K562 (cell line): ENCODE data around the gene CPSF4L. TPM values are rescaled to one million over a fixed set of nuclear protein-coding genes. Genes with fewer than 3 reads are reported as not detected.
"Not testable (repeated sequence)": the region's sequence is repeated elsewhere in the genome, so short reads cannot be mapped to it uniquely, and the experiment has no call there.

ENCODE experiments used
- ATAC-seq: fragments of 200-7000 bp; cut with Tn5 transposase; 3 replicates; pipeline ENCODE4 v1.9.1; 2020; ENCODE audit warnings: moderate library complexity
- BruUV-seq: library from RNA; stranded (reverse); fragments of 400-500 nt; replicated peaks from 2 replicates; lab custom pipeline; 2021; lab: Mats Ljungman, UMichigan
- CTCF ChIA-PET: fragments of 300-600 bp; formaldehyde crosslinking; extraction: SDS; loops from one replicate; lab custom pipeline; 2021; ENCODE audit warnings: low intra/inter-chr PET ratio; lab: Yijun Ruan, JAX
- POLR2A ChIA-PET: fragments of 300-600, 350-650 bp; sonication (Branson Sonifier 250); formaldehyde crosslinking; extraction: SDS; loops from one replicate; lab custom pipeline; 2021; ENCODE audit warnings: antibody characterized with exemption, inconsistent platforms; lab: Yijun Ruan, JAX
- DNase-seq, 4 experiments: peaks; one replicate each; pipeline versions ENCODE4 v3.0.0 to v3.0.0-alpha.2; 2011 to 2018; ENCODE audit warnings: low spot score in 3 of 4, mixed read lengths in 3 of 4; ENCODE audit errors: extremely low read depth in 1 of 4
- FAIRE-seq: peaks from 2 replicates; lab custom pipeline; 2011; peaks lifted over from hg19 to GRCh38; lab: Jason Lieb, UNC
- H2AFZ ChIP-seq: 2 replicates; pipeline ENCODE4 v1.6.0; 2011; ENCODE audit warnings: low read depth, low read length, control low read depth, inconsistent platforms
- H3K27ac ChIP-seq: fragments of 200-600 bp; 3 replicates; pipeline ENCODE4 v1.8.0; 2011; ENCODE audit warnings: low read depth, mild to moderate bottlenecking, control low read depth, inconsistent platforms, low read length, moderate library complexity, mixed read lengths; ENCODE audit errors: extremely low read depth
- H3K27me3 ChIP-seq, 2 experiments: fragments of 300-600 bp in 1 of 2; 2 replicates in 1 of 2; 3 replicates in 1 of 2; pipeline versions ENCODE4 v1.6.0 to v1.8.0; 2011; ENCODE audit warnings: inconsistent platforms in 2 of 2, low read length in 2 of 2, mild to moderate bottlenecking in 1 of 2, mixed read lengths in 1 of 2, moderate library complexity in 1 of 2; ENCODE audit not compliant: control insufficient read depth in 2 of 2, insufficient read depth in 2 of 2
- H3K36me3 ChIP-seq: fragments of 300-600 bp; 3 replicates; pipeline ENCODE4 v1.8.0; 2011; ENCODE audit warnings: mild to moderate bottlenecking, low read length, inconsistent platforms; ENCODE audit not compliant: control insufficient read depth, insufficient read depth
- H3K4me1 ChIP-seq, 2 experiments: fragments of 200-600 bp in 1 of 2; replicated peaks in 1 of 2; 2 replicates in 1 of 2; 3 replicates in 1 of 2; pipeline versions ENCODE4 v1.5.1 to v1.8.0; 2011; ENCODE audit warnings: inconsistent platforms in 2 of 2, low read length in 2 of 2, mild to moderate bottlenecking in 1 of 2, mixed read lengths in 1 of 2, moderate library complexity in 1 of 2; ENCODE audit not compliant: control insufficient read depth in 2 of 2, insufficient read depth in 2 of 2
- H3K4me2 ChIP-seq: 2 replicates; pipeline ENCODE4 v1.6.1; 2011; ENCODE audit warnings: low read length, control low read depth, inconsistent platforms, mixed read lengths; ENCODE audit not compliant: insufficient read depth
- H3K4me3 ChIP-seq: fragments of 200-600 bp; sonication (generic), shearing (Covaris generic); 2 replicates; pipeline ENCODE4 v1.5.1; 2016; ENCODE audit warnings: control low read depth, inconsistent platforms
- H3K79me2 ChIP-seq: fragments of 200-600 bp; 3 replicates; pipeline ENCODE4 v1.8.0; 2011; ENCODE audit warnings: low read length, inconsistent platforms; ENCODE audit not compliant: control insufficient read depth, insufficient read depth
- H3K9ac ChIP-seq, 2 experiments: 2 replicates each; pipeline versions ENCODE4 v1.6.0 to v1.6.1; 2011; ENCODE audit warnings: low read depth in 2 of 2, low read length in 2 of 2, control low read depth in 1 of 2, inconsistent platforms in 1 of 2, mild to moderate bottlenecking in 1 of 2, mixed read lengths in 1 of 2; ENCODE audit not compliant: insufficient read depth in 1 of 2
- H3K9me1 ChIP-seq: one replicate; pipeline ENCODE4 v1.6.0; 2011; ENCODE audit warnings: inconsistent platforms, mild to moderate bottlenecking, low read length, moderate library complexity; ENCODE audit not compliant: control insufficient read depth, insufficient read depth
- H3K9me3 ChIP-seq: replicated peaks from 2 replicates; pipeline ENCODE4 v1.5.1; 2011; ENCODE audit warnings: low read depth, low read length, inconsistent platforms; ENCODE audit not compliant: control insufficient read depth, insufficient read depth
- H4K20me1 ChIP-seq: replicated peaks from 2 replicates; pipeline ENCODE4 v1.6.1; 2011; ENCODE audit warnings: low read length, inconsistent platforms, mixed read lengths; ENCODE audit not compliant: control insufficient read depth, insufficient read depth
- BHLHE40 ChIP-seq: IDR thresholded peaks from 2 replicates; pipeline ENCODE4 v1.6.1; 2011; ENCODE audit warnings: low read length, improper control_type of control experiment
- CBX5 ChIP-seq: IDR thresholded peaks from 2 replicates; pipeline ENCODE4 v1.6.1; 2014; ENCODE audit warnings: low read depth, borderline replicate concordance
- DACH1 ChIP-seq: fragments of 450-650 bp; IDR thresholded peaks from 2 replicates; pipeline ENCODE4 v1.6.1; 2018; ENCODE audit not compliant: partially characterized antibody
- NFIC ChIP-seq: fragments of 450-650 bp; IDR thresholded peaks from 2 replicates; pipeline ENCODE4 v1.6.1; 2017; ENCODE audit warnings: mild to moderate bottlenecking, inconsistent platforms
- SMARCA4 ChIP-seq: fragments of 450-650 bp; IDR thresholded peaks from 2 replicates; pipeline ENCODE4 v1.6.1; 2016
- ZC3H8 ChIP-seq: fragments of 450-650 bp; IDR thresholded peaks from 2 replicates; pipeline ENCODE4 v1.6.1; 2017
- ZFP1 ChIP-seq: fragments of 450-650 bp; formaldehyde crosslinking; IDR thresholded peaks from 2 replicates; pipeline ENCODE4 v1.4.0; 2020; ENCODE audit warnings: mild to moderate bottlenecking, mixed read lengths
- ZNF165 ChIP-seq: fragments of 250-450 bp; sonication (Bioruptor Pico); IDR thresholded peaks from 2 replicates; pipeline ENCODE4 v1.4.0; 2020; ENCODE audit warnings: borderline replicate concordance
- ZNF512 ChIP-seq: IDR thresholded peaks from 2 replicates; pipeline ENCODE4 v1.6.1; 2016; ENCODE audit warnings: missing genetic modification characterization, missing compliant biosample characterization
- ZNF780A ChIP-seq: fragments of 250-450 bp; sonication (Bioruptor Pico); IDR thresholded peaks from 2 replicates; pipeline ENCODE4 v1.5.0; 2021; ENCODE audit warnings: mild to moderate bottlenecking
- WGBS: fragments of 100-300 bp; shearing (Covaris generic); methylation state at CpG from one replicate; pipeline ENCODE4 v1.1.6; 2016; ENCODE audit warnings: low coverage, mixed read lengths; ENCODE audit not compliant: insufficient coverage; ENCODE audit errors: missing lambda C conversion rate; 5-methylcytosine and 5-hydroxymethylcytosine counted together
- in situ Hi-C: fragments of 300-500 bp; cut with MboI; formaldehyde crosslinking; loops from 4 replicates; pipeline ENCODE4 v1.15.0; 2018; ENCODE audit warnings: inconsistent platforms, mixed read lengths
- intact Hi-C: fragments of 100-400 bp; cut with micrococcal nuclease; formaldehyde crosslinking; loops from 2 replicates; pipeline ENCODE4 v1.14.2; 2022
- polyA plus RNA-seq, 8 experiments: library from polyadenylated mRNA; depleted of rRNA in 4 of 8; stranded (reverse) in 5 of 8; unstranded in 3 of 8; fragments of >200 nt; fragmentation: Nextera tagmentation in 2 of 8; fragmentation: Illumina TruSeq in 1 of 8; extraction: Ambion mirVana in 2 of 8; extraction: Trizol in 1 of 8; gene quantifications; 2 replicates each; pipeline versions ENCODE4 v1.2.1 to v1.2.3, GENCODE V29; 2011 to 2014; ENCODE audit warnings: inconsistent platforms in 1 of 8, missing spikeins in 1 of 8
- total RNA-seq, 7 experiments: library from RNA; depleted of rRNA in 6 of 7; stranded (reverse); fragments of >200 nt in 6 of 7; fragmentation: Illumina TruSeq in 2 of 7; extraction: Trizol in 2 of 7; gene quantifications; 2 replicates each; pipeline versions ENCODE4 v1.2.1 to v1.2.3, GENCODE V29; 2011 to 2021; ENCODE audit warnings: low replicate concordance in 1 of 7
- TF ChIP-seq, protein P1 (sequence below): sonication (generic); formaldehyde crosslinking; IDR thresholded peaks from 2 replicates; pipeline ENCODE4 v1.9.0; 2022; ENCODE audit warnings: mild to moderate bottlenecking, missing genetic modification reagents

Gene CPSF4L
- total and polyA plus RNA-seq, 9 of the 15 experiments (the other 6 are each of a cell fraction or from before 2014, with no cell fraction given) = not detected

DNA sequence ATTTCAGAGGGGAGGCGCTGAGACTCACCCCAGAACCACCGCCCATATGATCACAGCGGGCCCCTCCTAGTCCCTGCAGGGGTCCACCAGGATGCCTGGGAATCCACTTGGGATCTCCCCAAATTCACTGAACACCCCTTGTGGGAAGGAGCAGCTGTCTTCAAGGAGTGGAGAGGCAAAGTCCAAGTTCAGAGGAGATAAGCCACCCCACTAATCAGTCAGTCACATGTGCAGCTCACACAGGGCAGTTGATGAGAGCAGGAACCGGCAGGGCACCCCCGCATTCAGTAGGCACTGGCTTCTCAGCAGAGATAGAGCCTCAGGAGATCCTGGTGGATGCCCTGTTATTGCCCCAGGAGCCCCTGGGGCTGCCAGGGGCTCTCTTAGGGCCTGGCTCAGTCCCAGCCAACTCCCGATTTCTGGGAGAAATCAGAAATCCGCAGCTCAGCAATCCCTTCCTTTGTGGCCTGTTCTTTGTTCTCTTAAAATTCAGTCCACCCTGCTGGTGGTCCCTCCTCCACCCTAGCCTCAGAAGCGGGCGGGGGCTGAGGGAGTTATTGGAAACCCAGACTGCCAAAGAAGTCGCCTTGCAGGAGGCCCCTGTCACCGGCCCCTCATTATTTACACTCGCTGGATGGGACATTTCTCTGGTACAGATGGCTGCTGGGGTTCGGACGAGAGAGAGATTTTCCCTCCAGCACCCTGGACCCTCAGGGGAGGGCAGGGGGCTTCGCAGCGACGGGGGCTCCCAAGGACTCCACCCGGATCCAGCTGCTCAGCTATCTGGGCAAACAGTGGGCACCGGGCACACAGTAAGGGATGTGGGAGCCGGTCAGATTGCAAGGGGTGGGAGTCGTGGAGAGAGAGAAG, 48.3 kb upstream of the CPSF4L start (continued):
- TF ChIP-seq ZC3H8 = no peak
- no peak for TF ChIP-seq CBX5
- TF ChIP-seq DACH1 = peak; percentile 64
- peak; percentile 84 for TF ChIP-seq BHLHE40
- no peak for TF ChIP-seq ZNF165 (CRISPR knock-in tag)
- TF ChIP-seq SMARCA4 = peak; percentile 73
- no peak for TF ChIP-seq ZFP1 (CRISPR knock-in tag)
- TF ChIP-seq ZNF780A (CRISPR knock-in tag) = no peak
- TF ChIP-seq NFIC = peak; percentile 58; the same call in 1 of the 2 replicates

DNA sequence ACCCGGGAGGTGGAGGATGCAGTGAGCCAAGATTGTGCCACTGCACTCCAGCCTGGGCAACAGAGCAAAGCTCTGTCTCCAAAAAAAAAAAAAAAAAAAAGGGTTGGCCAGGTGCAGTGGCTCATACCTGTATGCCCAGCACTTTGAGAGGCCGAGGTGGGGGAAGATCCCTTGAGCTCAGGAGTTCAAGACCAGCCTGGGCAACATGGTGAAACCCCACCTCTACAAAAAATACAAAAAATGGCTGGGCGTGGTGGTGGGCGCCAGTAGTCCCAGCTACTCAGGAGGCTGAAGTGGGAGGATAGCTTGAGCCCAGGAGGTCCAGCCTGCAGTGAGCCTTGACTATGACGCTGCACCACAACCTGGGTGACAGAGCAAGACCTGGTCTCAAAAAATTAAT, 47.3 kb upstream of the CPSF4L start:
- Histone ChIP-seq H3K27ac (peak overlapping the region; percentile 70; the same call in 1 of the 3 replicates), H3K79me2 (peaks cover 66% of the 10 kb centered on the region), H3K4me1 (peaks cover 50 to 73% of the 10 kb centered on the region in 2 experiments)
- ATAC-seq, H2AFZ ChIP-seq, BruUV-seq, CTCF ChIA-PET, H3K9ac ChIP-seq, H3K9me3 ChIP-seq, H3K9me1 ChIP-seq, H3K27me3 ChIP-seq, DNase-seq, H4K20me1 ChIP-seq, in situ Hi-C loops, H3K4me3 ChIP-seq, FAIRE-seq, H3K4me2 ChIP-seq, H3K36me3 ChIP-seq: not testable (repeated sequence)
- WGBS = 48% methylated on average over 4 of the region's 5 CpGs
- TF ChIP-seq, protein P1, sequence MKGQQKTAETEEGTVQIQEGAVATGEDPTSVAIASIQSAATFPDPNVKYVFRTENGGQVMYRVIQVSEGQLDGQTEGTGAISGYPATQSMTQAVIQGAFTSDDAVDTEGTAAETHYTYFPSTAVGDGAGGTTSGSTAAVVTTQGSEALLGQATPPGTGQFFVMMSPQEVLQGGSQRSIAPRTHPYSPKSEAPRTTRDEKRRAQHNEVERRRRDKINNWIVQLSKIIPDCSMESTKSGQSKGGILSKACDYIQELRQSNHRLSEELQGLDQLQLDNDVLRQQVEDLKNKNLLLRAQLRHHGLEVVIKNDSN (CRISPR knock-in tag) = 0 out of 2 replicates have a peak, but pooled peaks have one; percentile 3
- peak; percentile 43; the same call in 1 of the 2 replicates for TF ChIP-seq ZNF512 (tag)
- intact Hi-C loops = loop anchor here (2.0 kb wide), 1 partner anchor 18 kb away; no protein-coding TSS in a partner anchor
- POLR2A ChIA-PET = interaction anchor here (0.6 to 1.4 kb wide), 5 partner anchors 9 to 1765 kb away, joined by 3 to 8 read pairs (median 4); no protein-coding TSS in a partner anchor
